ENCODE results near the gene SMARCB1.

DNA sequence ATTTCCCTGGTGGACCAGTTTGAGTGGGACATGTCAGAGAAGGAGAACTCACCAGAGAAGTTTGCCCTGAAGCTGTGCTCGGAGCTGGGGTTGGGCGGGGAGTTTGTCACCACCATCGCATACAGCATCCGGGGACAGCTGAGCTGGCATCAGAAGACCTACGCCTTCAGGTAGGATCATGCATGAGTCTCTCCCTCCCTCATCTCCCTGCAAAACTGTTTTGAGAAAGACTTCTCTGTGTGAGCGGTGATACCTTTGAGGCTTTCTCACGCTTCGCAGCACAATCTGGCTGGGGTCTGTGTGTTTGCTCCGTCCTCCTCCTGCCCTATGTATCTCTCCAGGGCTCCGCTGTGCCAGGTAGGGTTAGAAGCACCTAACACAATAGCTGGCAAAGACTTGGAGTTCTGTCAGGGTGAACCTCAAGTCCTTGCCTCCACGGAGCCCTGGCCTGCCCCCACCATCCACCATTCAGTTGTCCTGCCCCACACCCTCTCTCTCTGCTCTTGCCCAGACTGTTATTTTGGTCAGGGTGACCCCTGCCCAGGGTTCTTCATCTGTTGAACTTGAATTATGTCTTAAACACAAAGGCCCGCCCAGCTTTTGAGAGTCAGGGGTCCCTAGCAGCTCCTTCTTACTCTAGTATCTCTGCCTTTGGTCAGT, 38.6 kb downstream of the SMARCB1 start:
- TF ChIP-seq EZH2 (IDR thresholded peaks at IDR 0.05; ENCODE audit: low read depth) (no peak), CTCF (conservative IDR thresholded peaks at IDR 0.05) (no peak)
